NCI-H2029 treated with DMSO at 0.1 percent for 48 hours (cell line): ENCODE data around the gene GRB2.
"Not testable (repeated sequence)": the region's sequence is repeated elsewhere in the genome, so short reads cannot be mapped to it uniquely, and the experiment has no call there.

Experiments used
- DNase-seq: peaks from one replicate; lab custom pipeline; 2025; lab: John Stamatoyannopoulos, UW

GRB2 gene

DNA sequence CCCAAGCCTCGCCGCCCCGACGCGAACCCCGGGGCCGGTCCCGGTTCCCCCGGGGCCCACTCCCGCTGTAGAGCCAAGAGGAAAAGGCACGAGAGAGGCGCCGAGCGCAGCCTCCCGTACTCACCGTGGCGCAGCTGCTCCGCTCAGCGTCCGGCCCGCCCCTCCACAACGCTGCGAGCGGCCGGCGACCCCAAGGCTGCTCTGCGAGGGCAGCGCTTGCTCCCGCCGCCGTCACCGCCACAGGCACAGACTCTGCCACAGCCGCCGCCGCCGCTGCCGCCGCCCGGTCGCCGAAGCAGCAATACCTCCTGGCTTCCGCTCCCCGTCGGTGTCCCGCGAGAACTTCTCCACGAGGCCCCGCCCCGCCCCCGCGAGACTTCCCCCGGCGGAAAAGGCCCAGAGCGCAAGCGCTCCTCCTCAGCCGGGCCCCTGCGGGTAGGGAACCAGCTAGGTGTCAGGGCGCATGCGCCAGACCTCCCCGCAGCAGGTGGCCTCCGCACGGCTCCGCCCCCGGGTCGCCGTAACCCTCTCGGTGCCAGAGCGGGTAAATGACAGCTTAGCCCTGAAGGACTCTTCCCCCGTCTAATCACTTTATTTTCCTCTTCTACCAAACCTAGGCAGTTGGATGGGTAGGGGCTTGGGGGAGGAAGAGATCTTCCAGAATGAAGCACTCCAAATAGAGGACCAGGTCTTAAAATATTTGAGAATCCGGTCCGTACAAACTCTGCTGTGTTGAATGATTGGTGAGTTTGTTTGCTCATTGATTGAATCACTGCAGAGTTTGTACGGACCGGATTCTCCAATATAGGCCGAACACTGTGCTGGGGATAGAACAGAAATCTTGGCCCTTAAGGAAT lies at the start of gene GRB2:
Gene GRB2 (minus strand): TSS at position 314 of the 857 bp plus-strand sequence. CDS start 12,050 bp downstream, outside the sequence.
- peak; percentile 78 for DNase-seq

DNA sequence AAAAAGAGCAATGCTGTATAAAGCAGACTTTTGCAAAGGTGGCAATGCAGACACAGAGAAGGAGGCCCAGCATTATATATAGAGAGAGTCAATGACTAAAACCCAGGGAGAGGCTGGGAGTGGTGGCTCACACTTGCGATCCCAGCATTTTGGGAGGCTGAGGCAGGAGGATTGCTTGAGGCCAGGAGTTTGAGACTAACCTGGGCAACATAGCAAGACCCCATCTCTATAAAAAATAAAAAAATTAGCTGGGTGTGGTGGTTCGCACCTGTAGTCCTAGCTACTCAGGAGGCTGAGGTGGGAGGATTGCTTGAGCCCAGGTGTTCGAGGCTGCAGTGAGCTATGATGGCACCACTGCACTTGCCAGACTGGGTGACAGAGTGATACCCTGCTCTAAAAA lies 49.2 kb upstream of the GRB2 start:
- DNase-seq = not testable (repeated sequence)

DNA sequence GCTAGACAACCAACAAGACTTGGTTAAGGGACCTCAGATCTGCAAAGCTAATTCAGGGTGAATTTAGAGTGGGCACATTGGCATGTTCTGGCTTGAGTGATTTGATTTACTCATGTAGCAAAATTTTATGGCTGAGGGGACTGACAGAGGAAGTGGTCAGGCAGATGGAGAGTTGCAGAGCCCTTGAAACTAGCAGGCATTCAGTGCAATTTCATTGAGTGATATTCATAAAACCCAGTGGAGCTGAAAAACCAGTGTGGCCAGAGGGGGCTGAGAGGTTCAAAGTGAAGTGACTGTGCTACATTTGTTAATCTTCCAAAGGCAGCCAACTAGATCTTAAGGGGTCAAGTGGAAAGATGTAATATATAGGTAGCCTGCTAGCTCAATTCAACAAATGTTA lies 48.7 kb upstream of the GRB2 start:
- no peak for DNase-seq

DNA sequence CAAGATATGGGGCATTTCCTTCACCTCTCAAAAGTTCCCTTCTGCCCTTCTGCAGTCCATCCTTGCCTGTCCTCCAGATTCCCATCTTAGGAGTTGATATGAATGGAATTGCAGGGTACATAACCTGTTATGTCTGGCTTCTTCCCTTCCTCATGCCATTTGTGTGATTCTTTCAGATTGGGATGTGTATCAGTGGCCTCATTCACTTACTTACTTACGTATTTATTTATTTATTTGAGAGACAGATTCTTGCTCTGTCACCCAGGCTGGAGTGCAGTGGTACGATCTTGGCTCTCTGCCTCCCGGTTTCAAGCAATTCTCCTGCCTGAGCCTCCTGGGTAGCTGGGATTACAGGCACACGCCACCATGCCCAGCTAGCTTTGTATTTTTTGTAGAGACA lies 44.8 kb upstream of the GRB2 start:
- no peak for DNase-seq

DNA sequence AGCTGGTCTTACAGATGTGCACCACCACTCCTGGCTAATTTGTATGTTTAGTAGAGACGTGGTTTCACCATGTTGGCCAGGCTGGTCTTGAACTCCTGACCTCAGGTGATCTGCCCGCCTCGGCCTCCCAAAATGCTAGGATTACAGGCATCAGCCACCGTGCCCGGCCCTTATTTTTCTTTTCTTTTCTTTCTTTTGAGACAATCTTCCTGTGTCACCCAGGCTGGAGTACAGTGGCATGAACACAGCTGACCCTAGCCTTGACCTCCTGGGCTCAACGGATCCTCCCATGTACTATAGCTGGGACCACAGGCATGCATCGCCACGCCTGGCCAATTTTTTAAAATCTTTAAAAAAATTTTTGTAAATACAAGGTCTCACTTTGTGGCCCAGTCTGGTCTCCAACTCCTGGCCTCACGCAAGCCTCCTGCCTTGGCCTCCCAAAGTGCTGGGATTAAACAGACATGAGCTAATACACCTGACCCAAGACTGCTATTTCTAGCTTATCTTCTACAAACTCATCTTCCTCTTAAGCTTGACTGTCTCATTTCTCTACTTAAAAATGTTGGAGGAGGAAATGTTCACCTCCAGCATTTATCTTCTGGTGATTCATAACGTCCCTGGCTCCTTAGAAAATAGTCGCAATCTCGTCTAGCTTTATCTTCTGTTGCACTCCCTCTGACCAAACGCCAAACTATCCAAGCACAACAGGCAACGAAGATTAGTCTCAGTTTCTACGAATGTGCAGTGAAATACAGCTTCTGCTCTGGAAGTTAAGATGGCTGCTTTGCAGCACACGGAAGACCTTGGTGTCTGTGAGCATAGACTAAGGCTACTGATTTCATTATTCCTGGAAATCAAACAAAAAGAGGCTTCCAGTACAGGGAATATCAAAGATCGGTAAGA lies 42.7 kb upstream of the GRB2 start:
- DNase-seq = no peak

DNA sequence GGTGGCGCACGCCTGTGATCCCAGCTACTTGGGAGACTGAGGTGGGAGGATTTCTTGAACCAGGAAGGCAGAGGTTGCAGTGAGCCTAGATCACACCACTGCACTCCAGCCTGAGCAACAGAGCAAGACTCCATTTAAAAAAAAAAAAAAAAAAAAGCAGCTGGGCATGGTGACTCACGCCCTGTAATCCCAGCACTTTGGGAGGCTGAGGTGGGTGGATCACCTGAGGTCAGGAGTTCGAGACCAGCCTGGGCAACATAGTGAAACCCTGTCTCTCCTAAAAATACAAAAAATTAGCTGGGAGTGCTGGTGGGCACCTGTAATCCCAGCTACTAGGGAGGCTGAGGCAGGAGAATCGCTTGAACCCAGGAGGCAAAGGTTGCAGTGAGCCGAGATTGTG lies 40.4 kb upstream of the GRB2 start:
- not testable (repeated sequence) for DNase-seq

DNA sequence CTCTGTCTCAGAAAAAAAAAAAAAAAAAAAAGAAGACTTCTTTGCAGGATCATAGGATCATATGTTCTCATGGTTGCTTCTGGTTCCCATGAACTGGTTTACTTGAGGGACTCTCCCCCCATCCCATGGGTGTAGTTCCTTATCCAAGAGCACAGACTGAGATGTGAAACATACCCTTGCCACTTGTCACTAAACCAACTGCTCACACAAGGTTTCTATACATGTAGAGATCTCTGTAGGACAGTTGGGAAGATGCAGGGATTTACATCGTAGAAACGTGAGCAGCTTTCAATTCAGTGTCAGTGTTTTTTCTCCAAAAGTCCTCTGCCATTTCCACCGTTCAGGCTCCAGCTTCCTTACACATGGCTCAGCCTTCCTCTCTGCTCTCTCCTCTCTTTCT lies 39.8 kb upstream of the GRB2 start:
- no peak for DNase-seq

DNA sequence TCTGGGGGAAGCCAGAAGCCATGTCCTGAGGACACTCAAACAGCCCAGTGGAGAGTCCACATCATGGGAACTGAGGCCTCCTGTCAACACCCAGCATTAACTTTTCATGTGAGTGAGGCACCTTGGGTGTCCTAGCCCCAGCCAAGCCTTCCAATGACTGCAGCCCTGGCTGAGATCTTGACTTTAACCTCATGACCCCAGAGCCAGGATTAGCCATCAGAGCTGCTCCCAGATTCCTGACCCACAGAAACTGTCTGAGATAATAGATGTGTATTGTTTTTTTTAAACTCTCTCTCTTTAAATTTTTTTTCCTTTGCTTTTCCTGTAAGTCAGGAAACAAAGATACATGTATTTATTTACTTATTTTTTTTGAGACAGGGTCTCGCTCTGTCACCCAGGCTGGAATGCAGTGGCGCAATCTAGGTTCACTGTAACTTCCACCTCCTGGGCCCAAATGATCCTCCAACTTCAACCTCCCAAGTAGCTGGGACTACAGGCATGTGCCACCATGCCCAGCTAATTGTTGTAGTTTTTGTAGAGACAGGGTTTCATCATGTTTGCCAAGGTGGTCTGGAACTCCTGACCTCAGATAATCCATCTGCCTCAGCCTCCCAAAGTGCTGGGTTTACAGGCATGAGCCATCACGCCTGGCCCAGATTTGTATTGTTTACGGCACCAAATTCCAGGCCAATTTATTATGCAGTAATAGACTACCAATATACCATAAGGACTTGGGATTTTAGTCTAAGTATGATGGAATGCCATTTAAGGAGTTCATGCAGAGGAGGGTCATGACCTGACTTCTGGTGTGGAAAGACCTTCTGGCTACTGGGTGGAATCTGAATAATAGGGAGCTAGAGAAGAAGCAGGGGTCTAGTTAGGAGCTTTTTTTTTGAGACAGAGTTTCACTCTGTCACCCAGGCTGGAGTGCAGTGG lies 37.0 kb upstream of the GRB2 start:
- no peak for DNase-seq

DNA sequence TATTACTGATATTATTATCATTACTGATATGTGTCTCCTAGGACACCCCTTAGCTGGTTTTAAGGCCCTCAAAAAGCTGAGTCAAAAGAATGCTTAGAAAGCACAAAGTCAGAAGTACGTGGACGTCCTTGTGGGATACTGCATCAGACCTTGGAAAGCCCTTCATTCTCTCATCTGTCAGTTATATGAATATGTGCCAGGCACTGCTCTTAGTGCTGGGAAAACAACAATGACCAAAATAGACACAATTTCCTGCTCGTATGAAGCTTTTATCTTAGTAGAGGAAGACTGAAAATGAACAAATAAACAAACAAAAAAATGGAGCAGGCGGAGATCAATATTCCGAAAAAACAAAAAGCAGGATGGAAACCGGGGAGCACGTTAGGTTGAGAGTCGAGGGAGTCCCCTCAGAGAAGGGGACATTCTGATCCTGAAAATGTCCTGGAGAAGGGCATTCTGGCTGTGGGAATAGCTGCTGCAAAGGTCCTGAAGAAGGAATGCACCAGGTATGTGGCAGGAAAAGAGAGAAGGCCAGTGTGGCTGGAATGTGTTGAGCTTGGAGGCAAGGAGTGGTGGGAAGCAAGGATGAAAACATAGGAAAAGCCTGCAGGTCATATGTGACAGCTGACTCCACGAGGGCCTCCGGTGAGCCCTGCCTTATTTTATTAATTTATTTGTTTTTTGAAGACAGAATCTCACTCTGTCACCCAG lies 35.4 kb upstream of the GRB2 start:
- no peak for DNase-seq

DNA sequence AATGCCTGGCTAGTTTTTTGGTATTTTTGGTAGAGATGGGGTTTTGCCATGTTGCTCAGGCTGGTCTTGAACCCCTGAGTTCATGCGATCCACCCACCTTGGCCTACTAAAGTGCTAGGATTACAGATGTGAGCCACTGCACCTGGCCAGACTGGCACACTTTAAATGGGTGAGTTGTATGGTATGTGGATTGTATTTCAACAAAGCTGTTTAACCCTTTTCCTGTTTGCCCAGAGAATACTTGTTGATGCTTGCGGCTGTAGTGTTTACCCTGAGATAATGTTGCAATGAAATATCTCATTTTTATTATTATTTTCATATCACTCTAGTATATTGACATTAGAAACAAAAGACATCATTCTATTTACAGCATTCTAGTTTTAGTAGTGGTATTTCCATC lies 33.8 kb upstream of the GRB2 start:
- peak; percentile 94 for DNase-seq

DNA sequence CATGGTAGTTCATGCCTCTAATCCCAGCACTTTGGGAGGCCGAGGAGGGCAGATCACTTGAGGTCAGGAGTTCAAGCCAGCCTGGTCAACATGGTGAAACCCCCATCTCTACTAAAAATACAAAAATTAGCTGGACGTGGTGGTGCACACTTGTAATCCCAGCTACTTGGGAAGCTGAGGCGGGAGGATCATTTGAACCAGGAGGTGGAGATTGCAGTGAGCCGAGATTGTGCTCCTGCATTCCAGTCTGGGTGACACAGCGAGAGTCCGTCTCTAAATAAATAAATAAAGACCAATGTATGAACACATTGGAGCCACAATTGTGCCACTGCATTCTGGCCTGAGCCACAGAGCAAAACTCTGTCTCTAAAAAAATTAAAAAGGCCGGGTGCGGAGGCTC lies 31.9 kb upstream of the GRB2 start:
- DNase-seq = not testable (repeated sequence)

DNA sequence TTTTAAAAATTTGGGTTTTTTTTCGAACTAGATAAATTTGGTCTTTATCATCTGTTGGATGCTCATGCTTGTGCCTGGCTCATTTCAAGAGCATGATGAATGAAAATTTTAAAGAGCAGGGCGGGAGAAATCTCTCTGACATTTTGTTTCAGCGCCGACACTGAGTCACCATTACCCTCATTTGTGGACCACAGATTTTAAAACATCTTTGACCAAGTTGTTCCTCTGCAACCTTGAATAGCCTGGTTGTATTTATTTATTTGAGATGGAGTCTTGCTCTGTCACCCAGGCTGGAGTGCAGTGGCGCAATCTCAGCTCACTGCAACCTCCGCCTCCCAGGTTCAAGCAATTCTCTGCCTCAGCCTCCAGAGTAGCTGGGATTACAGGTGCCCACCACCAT lies 29.0 kb upstream of the GRB2 start:
- not testable (repeated sequence) for DNase-seq

DNA sequence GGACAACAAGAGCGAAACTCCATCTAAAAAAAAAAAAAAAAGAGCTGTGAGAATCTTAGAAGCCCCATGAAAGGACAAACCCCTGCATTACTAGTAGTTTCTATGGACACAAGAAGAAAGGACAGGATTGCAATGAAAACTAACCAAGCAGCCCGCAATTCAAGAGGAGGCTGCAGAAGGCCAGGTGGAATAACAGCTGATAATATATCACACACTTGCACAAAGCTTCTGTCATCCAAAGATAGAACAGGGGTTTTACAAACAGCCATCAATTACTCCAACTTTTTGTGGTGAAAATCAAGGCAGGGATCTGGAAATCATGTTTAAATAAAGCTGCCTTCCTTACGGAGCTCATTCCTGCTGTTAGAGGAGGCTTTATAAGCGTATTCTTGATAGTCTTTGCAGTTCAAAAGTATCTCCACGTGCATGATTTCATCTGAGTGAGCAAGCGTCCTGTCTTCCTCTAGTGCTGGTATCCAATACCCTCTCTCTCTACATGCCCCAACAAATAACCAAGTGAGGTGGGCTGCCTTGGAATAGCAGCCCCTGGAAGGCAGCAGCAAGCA lies 27.8 kb upstream of the GRB2 start:
- no peak for DNase-seq

DNA sequence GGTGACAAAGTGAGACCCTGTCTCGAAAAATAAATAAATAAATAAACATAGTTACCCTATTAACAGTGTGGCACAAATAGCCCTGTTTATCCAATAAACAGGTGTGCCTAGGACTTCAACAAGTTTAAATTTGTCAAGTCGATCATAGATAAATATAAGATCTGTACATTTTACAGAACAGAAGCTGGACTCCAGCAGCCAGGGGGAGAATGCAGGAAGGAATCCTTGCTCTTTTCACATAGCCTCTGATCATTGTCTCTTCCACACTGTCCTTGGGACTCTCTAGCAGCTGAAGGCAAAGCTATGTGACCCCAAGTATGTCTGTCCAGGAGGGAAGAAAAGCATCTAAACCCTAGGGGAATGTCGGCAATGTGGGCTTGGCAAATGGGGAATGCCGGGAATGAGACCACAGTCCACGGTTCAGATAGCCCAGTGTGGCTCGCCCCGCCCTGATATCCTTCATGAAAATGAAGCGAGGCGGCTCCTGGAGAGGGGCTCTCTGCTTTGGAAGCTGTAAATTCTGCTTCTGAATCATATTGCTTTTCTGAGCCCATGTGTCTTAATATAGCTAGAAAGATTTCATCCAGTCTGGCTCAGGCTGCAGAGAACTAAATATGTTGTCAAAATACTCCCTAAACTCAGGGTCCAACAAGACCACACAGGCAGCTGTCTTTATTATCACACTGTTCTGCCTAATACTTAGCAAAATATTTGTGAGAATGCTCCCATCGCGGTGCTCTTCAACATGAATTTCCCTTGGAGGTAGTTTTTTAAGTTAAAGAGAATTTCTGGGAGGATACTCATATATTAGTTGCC lies 24.9 kb upstream of the GRB2 start:
- no peak for DNase-seq

DNA sequence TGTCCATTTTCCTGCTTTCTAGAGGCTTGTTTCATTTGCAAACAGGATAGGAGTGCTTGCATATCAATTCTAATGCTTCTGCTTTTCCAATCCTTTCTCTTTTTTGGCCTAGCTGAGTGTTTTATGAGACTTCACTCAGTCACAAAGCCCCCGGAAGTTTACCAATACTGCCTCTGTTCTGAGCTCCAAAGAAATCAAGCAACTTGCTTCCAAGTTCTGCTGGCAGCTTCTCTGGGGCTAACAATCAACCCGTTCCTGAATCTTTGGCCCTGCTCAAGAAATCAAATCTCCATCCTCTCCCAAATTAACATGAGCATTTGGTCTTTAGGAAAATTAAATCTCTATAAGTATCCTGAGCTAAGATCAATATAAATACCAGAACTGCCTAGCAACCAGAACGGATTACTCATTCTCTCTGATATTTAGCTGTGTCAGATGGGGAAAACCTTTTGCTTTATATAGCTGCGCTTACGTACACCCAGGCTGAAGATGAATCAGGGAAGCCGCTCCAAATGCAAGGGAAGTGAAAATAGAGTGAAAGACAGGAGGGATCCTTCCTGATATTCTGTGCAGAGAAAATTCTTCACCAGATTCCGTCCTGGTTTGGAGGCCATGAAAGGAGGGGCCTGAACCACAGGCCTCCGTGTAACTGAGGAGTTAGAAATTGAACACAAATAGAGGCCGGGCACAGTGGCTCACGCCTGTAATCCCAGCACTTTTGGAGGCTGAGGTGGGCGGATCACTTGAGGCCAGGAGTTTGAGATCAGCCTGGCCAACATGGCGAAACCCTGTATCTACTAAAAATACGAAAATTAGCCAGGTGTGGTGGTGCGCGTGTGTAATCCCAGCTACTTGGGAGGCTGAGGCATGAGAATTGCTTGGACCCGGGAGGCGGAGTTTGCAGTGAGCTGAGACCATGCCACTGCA lies 23.3 kb upstream of the GRB2 start:
- DNase-seq = no peak

DNA sequence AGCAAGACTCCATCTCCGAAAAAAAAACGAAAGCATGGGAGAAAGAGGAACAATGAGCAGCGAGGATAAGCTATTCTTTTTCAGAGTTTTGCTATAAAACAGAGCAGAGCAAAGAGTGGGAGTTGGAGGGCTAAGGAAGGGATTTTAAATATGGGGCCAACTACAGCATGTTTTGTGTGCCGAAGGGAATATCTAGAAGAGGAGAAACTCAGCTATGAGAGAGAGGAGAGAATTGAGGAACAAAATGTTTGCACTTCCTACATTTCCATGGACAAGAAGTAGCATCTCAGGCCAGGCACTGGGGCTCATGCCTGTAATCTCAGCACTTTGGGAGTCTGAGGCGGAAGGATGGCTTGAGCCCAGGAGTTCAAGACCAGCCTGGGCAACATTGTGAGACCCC lies 13.1 kb upstream of the GRB2 start:
- DNase-seq = no peak

DNA sequence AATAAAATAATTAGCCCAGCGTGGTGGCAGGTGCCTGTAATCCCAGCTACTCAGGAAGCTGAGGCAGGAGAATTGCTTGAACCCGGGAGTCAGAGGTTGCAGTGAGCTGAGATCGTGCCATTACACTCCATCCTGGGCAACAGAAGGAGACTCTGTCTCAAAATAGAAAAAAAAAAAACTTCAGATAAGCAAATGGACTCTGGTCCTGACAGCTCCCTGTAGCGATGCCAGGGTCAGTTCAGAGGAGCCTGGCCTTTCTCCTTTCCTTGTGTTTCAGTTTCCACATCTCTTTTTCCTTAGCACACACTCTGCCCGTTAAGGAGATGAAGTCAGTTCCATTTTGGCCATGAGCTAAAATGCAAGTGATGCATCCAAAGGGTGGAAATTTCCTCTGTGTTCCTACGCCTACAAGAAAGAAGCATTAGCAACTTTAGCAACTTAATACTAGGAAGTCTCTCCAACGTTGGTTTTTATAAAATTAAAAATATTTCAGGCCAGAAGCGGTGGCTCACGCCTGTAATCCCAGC lies 11.6 kb upstream of the GRB2 start:
- no peak for DNase-seq

DNA sequence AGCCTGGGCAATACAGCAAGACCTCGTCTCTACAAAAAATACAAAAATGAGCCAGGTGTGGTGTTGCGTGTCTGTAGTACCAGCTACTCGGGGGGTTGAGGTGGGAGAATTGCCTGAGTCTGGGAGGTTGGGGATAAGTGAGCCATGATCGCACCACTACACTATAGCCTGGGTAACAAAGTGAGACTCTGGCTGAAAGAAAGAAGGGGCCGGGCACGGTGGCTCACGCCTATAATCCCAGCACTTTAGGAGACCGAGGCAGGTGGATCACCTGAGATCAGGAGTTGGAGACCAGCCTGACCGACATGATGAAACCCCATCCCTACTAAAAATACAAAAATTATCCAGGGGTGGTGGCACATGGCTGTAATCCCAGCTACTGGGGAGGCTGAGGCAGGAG lies 10.5 kb upstream of the GRB2 start:
- DNase-seq = no peak

DNA sequence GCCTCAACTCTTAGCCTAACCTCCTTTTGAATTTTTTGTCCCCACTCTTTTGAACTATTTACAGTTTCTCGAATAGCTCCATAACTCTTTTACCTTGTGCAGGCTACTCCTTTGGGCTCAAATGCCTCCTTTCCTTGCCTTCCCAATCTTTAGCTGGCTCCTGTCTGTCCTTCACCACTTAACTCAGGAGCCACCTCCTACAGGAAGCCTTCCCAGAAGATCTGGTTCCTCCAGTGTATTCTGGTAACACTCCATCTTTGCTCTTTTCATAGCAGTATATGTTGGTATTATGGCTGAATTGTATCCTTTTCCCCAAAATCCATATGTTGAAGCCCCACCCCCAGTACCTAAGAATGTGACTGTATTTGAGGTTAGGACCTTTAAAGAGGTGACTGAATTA lies 9.0 kb upstream of the GRB2 start:
- DNase-seq = no peak
